ENCODE data around the gene HBG1.

GRCh38 chr11:5234381-5234834 is 15.2 kb downstream of the HBG1 start, which contains the start of gene HBD:
- TF ChIP-seq CTCF (IDR thresholded peaks at IDR 0.05) (no peak), POLR2A (IDR thresholded peaks at IDR 0.05) (no peak)
